Glutamatergic neuron (in vitro differentiated cells): ENCODE data around the gene PTPN6. TPM values are rescaled to one million over a fixed set of nuclear protein-coding genes. Genes with fewer than 3 reads are reported as not detected.

Source experiments
- DNase-seq: peaks from one replicate; pipeline ENCODE4 v3.0.0; 2022
- H3K27ac Mint-ChIP-seq: one replicate; pipeline ENCODE4 v1.8.0; 2020; ENCODE audit warnings: mild to moderate bottlenecking, mixed read lengths, inconsistent platforms; ENCODE audit not compliant: unreplicated experiment
- H3K27me3 Mint-ChIP-seq: one replicate; pipeline ENCODE4 v1.8.0; 2020; ENCODE audit warnings: mild to moderate bottlenecking, moderate library complexity, mixed read lengths, inconsistent platforms; ENCODE audit not compliant: unreplicated experiment
- H3K36me3 Mint-ChIP-seq: one replicate; pipeline ENCODE4 v1.8.0; 2020; ENCODE audit warnings: mild to moderate bottlenecking, mixed read lengths, inconsistent platforms; ENCODE audit not compliant: unreplicated experiment
- H3K4me1 Mint-ChIP-seq: one replicate; pipeline ENCODE4 v1.8.0; 2020; ENCODE audit warnings: mild to moderate bottlenecking, low read depth, mixed read lengths, inconsistent platforms; ENCODE audit not compliant: unreplicated experiment
- H3K4me3 Mint-ChIP-seq: one replicate; pipeline ENCODE4 v1.8.0; 2020; ENCODE audit warnings: mild to moderate bottlenecking, mixed read lengths, inconsistent platforms; ENCODE audit not compliant: unreplicated experiment
- H3K9me3 Mint-ChIP-seq: one replicate; pipeline ENCODE4 v1.8.0; 2020; ENCODE audit warnings: mild to moderate bottlenecking, moderate library complexity, mixed read lengths, inconsistent platforms; ENCODE audit not compliant: unreplicated experiment
- CTCF ChIP-seq: fragments of 200-600 bp; sonication (generic); IDR thresholded peaks from one replicate; pipeline ENCODE4 v1.5.0; 2021; ENCODE audit not compliant: partially characterized antibody, unreplicated experiment
- total RNA-seq: library from RNA; stranded (reverse); fragmentation: NEBNext Ultra II Directional; extraction: Animal tissue kit (Norgen Biotek cat#: 25700); gene quantifications from one replicate; pipeline ENCODE4 v1.2.1, GENCODE V29; 2021; ENCODE audit not compliant: unreplicated experiment

Gene PTPN6
- total RNA-seq, 1 donor from 2014 or later = 3.8 TPM

DNA sequence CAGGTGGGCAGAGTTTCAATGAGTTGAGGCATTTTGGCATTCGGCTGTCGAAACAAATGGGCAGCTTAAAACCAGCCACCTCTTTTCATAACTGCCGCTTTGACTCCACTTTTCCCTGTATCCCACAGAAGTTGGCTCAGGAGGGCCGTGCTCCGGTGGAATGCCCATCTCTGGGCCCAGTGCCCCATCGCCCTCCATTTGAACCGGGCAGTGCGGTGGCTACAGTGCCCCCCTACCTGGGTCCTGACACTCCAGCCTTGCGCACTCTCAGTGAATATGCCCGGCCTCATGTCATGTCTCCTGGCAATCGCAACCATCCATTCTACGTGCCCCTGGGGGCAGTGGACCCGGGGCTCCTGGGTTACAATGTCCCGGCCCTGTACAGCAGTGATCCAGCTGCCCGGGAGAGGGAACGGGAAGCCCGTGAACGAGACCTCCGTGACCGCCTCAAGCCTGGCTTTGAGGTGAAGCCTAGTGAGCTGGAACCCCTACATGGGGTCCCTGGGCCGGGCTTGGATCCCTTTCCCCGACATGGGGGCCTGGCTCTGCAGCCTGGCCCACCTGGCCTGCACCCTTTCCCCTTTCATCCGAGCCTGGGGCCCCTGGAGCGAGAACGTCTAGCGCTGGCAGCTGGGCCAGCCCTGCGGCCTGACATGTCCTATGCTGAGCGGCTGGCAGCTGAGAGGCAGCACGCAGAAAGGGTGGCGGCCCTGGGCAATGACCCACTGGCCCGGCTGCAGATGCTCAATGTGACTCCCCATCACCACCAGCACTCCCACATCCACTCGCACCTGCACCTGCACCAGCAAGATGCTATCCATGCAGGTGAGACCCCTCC is 12.6 kb upstream of the PTPN6 start:
- H3K36me3 Mint-ChIP-seq = peaks cover 13% of the 10 kb centered on the region
- H3K27me3 Mint-ChIP-seq = peaks cover 26% of the 10 kb centered on the region
- H3K9me3 Mint-ChIP-seq = peaks cover 30% of the 10 kb centered on the region
- DNase-seq = no peak
- H3K4me3 Mint-ChIP-seq = peak overlapping the region; percentile 81
- TF ChIP-seq CTCF = peak; percentile 33
- H3K4me1 Mint-ChIP-seq = peaks cover 5% of the 10 kb centered on the region
- H3K27ac Mint-ChIP-seq = peak overlapping the region; percentile 85

DNA sequence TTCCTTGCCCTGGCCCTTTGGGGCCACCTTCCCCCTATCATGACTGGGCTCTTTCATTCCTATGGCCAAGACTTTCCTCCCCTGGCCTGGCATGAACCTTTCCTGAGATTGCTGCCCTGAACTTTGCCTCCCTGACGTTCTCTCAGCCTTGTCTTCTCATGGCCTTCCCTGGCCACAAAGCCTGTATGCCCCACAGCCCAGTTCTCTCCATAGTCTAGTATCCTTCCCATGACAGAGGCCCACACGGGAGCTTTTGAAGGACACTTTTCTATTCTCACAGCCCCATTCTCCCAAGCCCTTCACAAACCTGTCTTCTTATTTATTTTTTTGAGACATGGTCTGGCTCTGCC is 12.0 kb upstream of the PTPN6 start:
- Mint-ChIP-seq H3K4me3 (peak overlapping the region; percentile 81), H3K4me1 (peaks cover 7% of the 10 kb centered on the region), H3K9me3 (peaks cover 34% of the 10 kb centered on the region), H3K36me3 (peaks cover 13% of the 10 kb centered on the region), H3K27ac (peak overlapping the region; percentile 85), H3K27me3 (peaks cover 29% of the 10 kb centered on the region)
- TF ChIP-seq CTCF = no peak
- no peak for DNase-seq

GRCh38 chr12:6941267-6941666 is 9.9 kb upstream of the PTPN6 start:
- Mint-ChIP-seq H3K9me3 (peaks cover 29% of the 10 kb centered on the region), H3K4me1 (peaks cover 16% of the 10 kb centered on the region), H3K36me3 (peaks cover 8% of the 10 kb centered on the region), H3K27ac (no peak overlapping the region), H3K4me3 (no peak overlapping the region), H3K27me3 (peaks cover 30% of the 10 kb centered on the region)
- no peak for TF ChIP-seq CTCF
- DNase-seq = no peak

GRCh38 chr12:6941782-6942181 is 9.4 kb upstream of the PTPN6 start:
- TF ChIP-seq CTCF = no peak
- no peak for DNase-seq
- peaks cover 26% of the 10 kb centered on the region for H3K9me3 Mint-ChIP-seq
- no peak overlapping the region for H3K27ac Mint-ChIP-seq
- H3K27me3 Mint-ChIP-seq = peaks cover 31% of the 10 kb centered on the region
- peaks cover 18% of the 10 kb centered on the region for H3K4me1 Mint-ChIP-seq
- H3K36me3 Mint-ChIP-seq = peaks cover 8% of the 10 kb centered on the region
- H3K4me3 Mint-ChIP-seq = no peak overlapping the region

DNA sequence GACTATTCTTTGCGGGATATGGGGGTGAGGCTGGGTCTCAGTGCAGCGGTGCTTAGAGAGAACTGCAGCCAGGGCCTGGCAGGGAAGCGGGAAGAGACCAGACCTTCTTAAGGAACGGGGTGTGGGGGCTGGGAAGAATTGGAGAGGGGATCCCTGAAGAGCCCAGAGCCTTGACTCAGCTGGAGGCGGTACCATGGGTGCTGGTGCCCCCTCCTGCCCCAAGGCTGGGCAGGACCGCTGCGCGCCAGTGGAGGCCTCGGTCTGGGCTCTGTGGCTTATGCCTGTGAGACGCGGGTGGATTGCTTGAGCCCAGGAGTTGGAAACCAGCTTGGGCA is 8.9 kb upstream of the PTPN6 start:
- peaks cover 8% of the 10 kb centered on the region for H3K36me3 Mint-ChIP-seq
- TF ChIP-seq CTCF = no peak
- peaks cover 26% of the 10 kb centered on the region for H3K9me3 Mint-ChIP-seq
- peak overlapping the region; percentile 47 for H3K4me3 Mint-ChIP-seq
- peak overlapping the region; percentile 99 for H3K27ac Mint-ChIP-seq
- H3K27me3 Mint-ChIP-seq = peaks cover 35% of the 10 kb centered on the region
- DNase-seq = no peak
- peaks cover 21% of the 10 kb centered on the region for H3K4me1 Mint-ChIP-seq
